Measurements from ENCODE around the gene AAGAB. TPM values are rescaled to one million over a fixed set of nuclear protein-coding genes. Genes with fewer than 3 reads are reported as not detected.
"Not testable (repeated sequence)": the region's sequence is repeated elsewhere in the genome, so short reads cannot be mapped to it uniquely, and the experiment has no call there.

AAGAB gene
- polyA plus RNA-seq, 6 donors from 2014 or later = 30.7 to 41.8 (median 35.1) TPM

DNA sequence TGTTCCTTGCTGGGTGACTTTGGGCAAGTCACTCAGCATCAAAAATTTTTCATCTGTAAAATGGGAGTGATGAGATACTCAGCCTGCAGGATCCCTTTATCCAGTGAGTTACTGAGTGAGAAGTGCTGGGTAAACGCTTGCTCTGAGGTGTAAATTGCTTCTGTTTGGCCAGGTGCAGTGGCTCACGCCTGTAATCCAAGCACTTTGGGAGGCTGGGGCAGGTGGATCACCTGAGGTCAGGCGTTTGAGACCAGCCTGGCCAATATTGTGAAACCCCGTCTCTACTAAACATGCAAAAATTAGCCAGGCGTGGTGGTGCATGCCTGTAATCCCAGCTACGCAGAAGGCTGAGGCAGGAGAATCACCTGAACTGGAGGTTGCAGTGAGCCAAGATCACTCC is 101.4 kb downstream of the AAGAB start:
- Mint-ChIP-seq H3K27ac (peak overlapping the region in 3 of 6 donors; percentile 69 to 82 (median 71)), H3K4me1 (peaks cover 67 to 87% (median 70%) of the 10 kb centered on the region in 3 donors), H3K4me3 (peak overlapping the region in 2 of 8 donors; percentile 28 to 36)
- H3K9me3 Mint-ChIP-seq; H3K36me3 Mint-ChIP-seq; DNase-seq; H3K27me3 Mint-ChIP-seq; ATAC-seq (ENCODE audit: low read depth in 2 of 2): not testable (repeated sequence)

DNA sequence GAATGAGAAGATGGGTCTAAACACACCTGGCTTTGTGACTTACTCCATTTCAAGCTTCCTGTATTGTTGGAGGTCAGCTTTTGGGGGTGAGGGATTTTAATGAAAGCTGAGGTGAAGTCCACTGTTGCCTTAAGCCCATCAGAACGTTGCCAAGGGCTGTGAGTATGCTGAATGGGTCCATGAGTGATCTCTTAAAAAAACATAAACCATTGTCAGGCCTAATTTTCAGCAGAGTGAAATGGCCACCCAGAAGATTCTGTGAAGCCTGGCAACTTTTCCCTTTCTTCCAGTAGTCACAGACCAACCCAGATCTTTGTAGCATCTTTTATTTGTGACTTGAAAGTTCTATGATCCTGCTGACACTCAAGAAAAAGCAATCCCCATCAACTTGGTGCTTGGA is 102.0 kb downstream of the AAGAB start:
- Mint-ChIP-seq H3K4me1 (peaks cover 67 to 87% (median 70%) of the 10 kb centered on the region in 3 donors), H3K4me3 (peak overlapping the region in 6 of 8 donors; percentile 28 to 67 (median 39)), H3K27me3 (no peaks in the 10 kb centered on the region), H3K27ac (peak overlapping the region; percentile 48 to 83 (median 76)), H3K9me3 (no peaks in the 10 kb centered on the region), H3K36me3 (peaks cover 0 to 5% of the 10 kb centered on the region in 2 donors)
- DNase-seq (no peak), ATAC-seq (ENCODE audit: low read depth in 2 of 2) (no peak)

Other genes starting within 250 kb of the AAGAB start
- 10 to 100 TPM; 34.7 to 68.7 (median 38.0) TPM for gene SMAD3, start 189.1 kb downstream of the AAGAB start, polyA plus RNA-seq (ENCODE audit: low read depth in 6 of 6)
- under 1 TPM in 2 of 6 donors, not detected in 4; 0.23 to 0.30 TPM for gene IQCH, start 125 bp upstream of the AAGAB start, polyA plus RNA-seq (ENCODE audit: low read depth in 6 of 6)

Measured in naive B cell (primary cell).